ENCODE results near the gene EVX1.
A peak's percentile ranks its signal among the peaks of the same experiment; 100 is the strongest.

EVX1 gene

GRCh38 chr7:27242555-27243339 is at the start of gene EVX1:
EVX1 (plus strand) TSS chr7:27242802; CDS start chr7:27243031, 229 bp downstream.
- peak; percentile 78 for DNase-seq

- DNase-seq: no peak
Measured at GRCh38 chr7:27193335-27194001, 49.1 kb upstream of the EVX1 start.

DNA sequence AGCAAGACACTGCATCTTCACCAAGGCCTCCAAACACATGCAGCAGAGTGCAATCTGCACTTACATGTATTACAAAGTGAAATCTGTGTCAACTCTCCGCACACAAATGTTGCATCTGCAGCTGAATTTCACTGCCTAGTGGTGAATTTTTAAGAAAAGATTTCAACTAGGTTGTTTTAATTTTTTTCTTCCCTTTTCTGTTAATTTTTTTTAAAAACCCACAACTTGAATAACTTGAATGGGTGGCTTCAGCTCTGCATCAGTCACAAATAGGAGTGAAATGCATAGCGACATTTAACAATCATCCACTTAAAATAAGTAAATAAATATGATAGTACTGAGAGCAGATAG is 48.6 kb upstream of the EVX1 start:
- DNase-seq: no peak

DNA sequence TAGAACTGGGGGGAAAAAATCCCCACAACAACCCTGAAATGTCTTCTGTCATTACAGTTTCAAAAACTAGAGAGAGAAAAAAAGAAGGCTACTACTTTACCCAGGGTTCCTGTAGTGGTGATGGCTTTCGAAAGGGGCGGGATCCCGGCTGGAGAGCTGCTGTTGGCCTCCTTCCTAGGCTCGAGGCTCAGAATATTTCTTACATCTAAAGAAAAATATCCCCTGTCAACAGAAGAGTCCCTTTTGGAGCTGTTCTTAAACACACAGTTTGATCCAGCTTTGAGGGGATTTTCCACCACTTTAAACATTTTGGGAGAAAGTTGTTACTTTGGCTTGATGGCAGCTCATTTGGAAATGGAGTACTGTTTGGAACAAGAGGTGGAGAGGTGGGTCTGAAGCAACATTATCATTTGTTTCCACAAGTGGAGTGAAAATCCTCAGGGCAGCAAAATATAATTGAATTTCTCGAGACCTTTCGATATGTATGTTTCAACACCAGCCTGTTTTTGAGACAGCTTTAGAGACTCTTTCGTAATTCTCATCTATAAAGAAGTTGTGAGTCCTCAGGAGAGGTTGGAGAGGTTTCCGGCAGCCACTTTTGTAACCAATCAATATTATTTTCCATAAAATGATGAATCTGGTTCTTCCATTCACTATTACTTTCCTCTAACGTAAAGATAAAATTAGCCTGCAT is 47.8 kb upstream of the EVX1 start:
- DNase-seq: no peak

- DNase-seq: peak; percentile 73
Measured at GRCh38 chr7:27196287-27196767, 46.3 kb upstream of the EVX1 start.

GRCh38 chr7:27197137-27198042 is 45.2 kb upstream of the EVX1 start:
- no peak for DNase-seq

DNA sequence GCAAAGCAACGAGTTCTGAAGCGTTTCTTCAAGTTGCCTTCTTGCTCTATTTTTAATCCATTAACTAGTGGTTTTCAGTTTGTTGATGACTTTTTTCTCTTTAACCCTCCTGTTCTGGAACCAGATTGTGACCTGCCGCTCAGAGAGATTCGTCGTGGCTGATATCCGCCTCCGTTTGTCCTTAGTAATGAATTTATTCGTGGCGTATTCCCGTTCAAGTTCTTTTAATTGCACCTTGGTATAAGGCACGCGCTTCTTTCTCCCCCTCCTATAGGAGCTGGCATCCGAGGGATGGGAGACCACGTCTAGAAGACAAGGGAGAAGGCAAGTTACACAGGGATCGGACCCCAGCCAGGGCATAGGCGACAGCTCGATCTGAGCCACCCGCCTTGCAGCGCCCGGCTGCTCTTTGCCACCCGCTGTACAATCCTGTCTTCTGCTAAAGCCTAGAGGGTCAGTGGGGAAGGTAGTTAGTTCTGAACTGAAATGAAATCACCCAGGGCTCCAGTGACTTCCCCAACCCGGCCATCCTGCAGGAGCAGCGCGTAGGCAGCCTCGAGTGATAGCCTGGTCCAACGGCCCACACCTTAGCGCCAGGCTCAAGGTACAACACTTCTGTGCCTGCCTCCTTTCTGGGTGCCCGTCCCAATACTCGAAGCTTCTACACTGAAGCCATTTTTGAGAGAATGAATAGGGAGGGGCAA is 44.3 kb upstream of the EVX1 start:
- DNase-seq: peak; percentile 14

DNA sequence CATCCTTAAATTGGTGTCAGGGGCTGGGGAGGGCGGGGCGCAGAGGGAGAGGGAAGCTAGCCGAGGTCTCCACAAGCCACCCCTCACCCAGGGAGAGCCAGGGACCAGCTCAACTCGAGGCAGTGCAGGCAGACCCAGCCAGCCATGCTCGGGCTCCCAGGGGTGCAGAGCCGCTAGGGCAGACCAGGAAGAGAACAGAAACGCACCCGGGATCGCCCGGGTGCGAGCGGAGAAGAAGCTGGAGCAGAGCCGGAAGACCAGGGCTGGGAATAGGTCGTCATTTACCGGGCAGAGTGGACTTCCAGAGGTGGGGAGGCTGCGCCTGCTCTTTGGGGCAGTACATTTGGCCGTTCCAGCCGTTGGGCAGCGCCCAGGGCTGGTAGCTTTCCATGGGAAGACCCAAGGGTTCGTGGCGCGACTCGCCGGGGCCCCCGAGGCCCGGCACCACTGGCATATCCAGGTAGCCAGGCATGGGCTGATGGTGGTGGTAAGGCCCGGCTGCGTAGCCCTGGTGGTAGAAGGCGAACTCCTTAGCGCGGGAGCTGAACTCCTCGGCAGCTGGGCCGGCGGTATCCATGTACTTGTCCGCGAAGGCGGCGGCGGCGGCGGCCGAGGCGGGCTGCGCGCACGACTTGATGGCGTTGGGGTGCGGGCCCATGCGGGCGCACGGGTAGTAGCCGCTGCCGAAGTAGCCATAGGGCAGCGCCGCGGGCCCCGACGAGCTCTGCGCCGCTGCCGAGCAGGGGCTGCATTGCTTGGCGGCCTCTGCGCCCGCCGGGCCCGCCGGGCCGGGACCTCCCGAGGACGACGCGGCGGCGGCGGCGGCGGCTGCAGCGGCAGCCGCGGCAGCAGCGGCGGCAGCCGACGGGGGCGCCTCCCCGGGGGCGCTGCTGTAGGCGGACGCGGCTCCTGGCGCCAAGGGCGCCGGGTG is 43.5 kb upstream of the EVX1 start:
- peak; percentile 40 for DNase-seq

GRCh38 chr7:27199849-27200760 is 42.5 kb upstream of the EVX1 start, which contains the start of gene HOXA13:
HOXA13 (minus strand) TSS chr7:27200091; CDS start chr7:27200077, 14 bp downstream.
- peak; percentile 78 for DNase-seq

DNA sequence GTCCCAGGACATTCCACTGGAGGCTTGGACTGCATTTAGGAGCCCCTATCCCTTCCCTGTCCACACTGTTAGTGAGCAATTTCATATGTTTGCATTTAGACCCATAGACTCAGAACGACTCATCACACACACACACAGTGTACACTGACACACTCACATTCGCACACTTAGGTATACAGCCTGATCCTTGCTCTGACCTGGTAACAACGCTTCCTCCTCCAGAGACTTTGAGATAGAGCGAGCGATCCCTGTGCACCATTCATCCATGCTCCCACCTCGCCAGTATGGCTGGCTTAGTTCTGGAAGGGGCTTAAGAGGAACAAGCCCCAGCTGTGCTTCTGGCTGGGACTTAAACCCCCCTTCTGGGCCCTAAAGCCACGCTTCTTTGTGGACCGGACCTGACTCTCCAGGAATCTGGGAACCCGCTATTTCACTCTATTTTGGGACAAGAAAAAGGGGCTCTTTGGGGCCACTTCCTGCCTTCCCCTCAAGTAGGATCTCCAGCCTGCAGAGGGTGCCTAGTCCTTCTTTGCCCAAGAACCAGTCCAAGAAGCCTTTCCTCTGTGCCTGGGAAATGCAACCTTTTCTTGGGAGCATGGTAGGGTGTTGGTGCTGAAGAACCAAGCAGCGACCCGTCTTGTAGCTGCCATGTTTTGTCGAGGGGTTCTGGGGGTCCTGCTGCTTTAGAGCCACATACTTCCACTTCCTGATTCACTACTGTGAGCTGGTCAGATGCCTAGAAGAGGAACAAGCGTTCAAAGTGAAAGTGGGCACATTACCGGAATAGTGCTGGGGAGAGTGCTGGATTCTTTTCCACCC is 41.6 kb upstream of the EVX1 start:
- no peak for DNase-seq

GRCh38 chr7:27201580-27202017 is 41.0 kb upstream of the EVX1 start:
- DNase-seq: no peak

- no peak for DNase-seq
Measured at GRCh38 chr7:27202018-27202861, 40.4 kb upstream of the EVX1 start.

DNA sequence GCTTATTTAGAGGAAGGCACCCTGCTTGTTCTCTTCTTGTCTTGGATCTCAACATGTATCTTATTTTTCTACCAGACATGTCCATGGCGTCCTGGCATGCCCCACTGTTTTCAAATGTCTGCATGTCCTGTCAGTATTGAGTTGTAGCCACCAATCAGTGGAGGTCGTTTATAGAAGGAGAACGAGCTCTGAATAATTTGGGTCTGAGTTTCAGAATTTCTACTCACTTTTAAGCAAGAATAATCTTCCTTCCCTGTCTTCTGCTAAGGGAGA is 39.8 kb upstream of the EVX1 start:
- DNase-seq: no peak

GRCh38 chr7:27203365-27203953 is 39.1 kb upstream of the EVX1 start:
- DNase-seq: no peak

GRCh38 chr7:27203964-27204594 is 38.5 kb upstream of the EVX1 start:
- DNase-seq: no peak

DNA sequence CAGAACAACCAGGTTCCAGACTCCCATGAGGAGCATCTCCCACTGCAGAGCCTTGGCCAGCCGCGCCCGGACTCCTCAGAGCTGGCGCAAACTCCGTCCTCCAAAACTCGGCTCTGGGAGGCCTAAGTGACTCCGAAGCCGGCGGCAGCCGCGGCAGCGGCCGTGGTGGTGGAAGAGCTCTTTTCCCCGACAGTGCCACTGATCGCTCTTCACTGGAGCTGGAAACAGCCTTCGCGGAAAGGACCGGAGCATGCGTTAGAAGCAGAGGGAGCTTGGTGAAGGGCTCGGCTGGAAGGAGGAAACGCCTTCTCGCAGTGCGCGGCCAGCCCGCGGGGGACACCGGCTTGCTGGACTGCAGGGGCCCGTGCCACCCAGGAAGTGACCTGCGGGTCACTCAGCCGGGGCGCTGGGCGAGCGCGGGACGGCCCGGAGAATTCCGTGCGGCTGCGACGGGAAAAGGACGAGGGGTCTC is 37.7 kb upstream of the EVX1 start:
- DNase-seq: no peak
